ENCODE results near the gene OR4F29. TPM values are rescaled to one million over a fixed set of nuclear protein-coding genes. Genes with fewer than 3 reads are reported as not detected.

The OR4F29 gene
- not detected in 2 replicates for total RNA-seq

GRCh38 chr1:451578-451977, at the start of gene OR4F29:
Gene OR4F29, minus strand, starts transcription at chr1:451678. Its CDS starts 0 bp downstream, at chr1:451678.

Other genes starting within 250 kb of the OR4F29 start
- not detected in 2 replicates for gene OR4F16, start 235.0 kb upstream of the OR4F29 start, total RNA-seq

All from smooth muscle cell of the umbilical artery (primary cell).